ENCODE results near the gene FOSL1. TPM values are rescaled to one million over a fixed set of nuclear protein-coding genes. Genes with fewer than 3 reads are reported as not detected.

The FOSL1 gene
- total and polyA plus RNA-seq, 2 of the 13 experiments (the other 11 are each of a cell fraction or from before 2014, with no cell fraction given) = 4.0 to 4.1 TPM

DNA sequence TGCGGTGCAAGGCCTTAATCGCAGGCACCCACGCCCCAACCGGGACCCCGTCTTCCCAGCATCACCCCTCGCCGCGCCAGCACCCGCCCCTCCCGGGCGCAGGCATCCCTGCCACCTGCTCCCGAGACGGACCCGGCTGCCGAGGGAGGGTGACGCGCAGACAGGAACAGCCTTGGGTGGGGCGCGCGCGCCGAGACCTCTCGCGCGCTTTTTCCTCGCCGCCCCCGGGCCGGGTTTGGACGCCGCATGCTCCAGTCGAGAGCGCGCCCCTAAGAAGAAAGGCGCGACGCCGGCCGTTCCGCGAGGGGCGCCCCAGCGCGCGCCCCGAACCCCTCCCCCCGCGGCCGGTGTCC lies 42.7 kb downstream of the FOSL1 start (continued):
- TF ChIP-seq, protein P1, sequence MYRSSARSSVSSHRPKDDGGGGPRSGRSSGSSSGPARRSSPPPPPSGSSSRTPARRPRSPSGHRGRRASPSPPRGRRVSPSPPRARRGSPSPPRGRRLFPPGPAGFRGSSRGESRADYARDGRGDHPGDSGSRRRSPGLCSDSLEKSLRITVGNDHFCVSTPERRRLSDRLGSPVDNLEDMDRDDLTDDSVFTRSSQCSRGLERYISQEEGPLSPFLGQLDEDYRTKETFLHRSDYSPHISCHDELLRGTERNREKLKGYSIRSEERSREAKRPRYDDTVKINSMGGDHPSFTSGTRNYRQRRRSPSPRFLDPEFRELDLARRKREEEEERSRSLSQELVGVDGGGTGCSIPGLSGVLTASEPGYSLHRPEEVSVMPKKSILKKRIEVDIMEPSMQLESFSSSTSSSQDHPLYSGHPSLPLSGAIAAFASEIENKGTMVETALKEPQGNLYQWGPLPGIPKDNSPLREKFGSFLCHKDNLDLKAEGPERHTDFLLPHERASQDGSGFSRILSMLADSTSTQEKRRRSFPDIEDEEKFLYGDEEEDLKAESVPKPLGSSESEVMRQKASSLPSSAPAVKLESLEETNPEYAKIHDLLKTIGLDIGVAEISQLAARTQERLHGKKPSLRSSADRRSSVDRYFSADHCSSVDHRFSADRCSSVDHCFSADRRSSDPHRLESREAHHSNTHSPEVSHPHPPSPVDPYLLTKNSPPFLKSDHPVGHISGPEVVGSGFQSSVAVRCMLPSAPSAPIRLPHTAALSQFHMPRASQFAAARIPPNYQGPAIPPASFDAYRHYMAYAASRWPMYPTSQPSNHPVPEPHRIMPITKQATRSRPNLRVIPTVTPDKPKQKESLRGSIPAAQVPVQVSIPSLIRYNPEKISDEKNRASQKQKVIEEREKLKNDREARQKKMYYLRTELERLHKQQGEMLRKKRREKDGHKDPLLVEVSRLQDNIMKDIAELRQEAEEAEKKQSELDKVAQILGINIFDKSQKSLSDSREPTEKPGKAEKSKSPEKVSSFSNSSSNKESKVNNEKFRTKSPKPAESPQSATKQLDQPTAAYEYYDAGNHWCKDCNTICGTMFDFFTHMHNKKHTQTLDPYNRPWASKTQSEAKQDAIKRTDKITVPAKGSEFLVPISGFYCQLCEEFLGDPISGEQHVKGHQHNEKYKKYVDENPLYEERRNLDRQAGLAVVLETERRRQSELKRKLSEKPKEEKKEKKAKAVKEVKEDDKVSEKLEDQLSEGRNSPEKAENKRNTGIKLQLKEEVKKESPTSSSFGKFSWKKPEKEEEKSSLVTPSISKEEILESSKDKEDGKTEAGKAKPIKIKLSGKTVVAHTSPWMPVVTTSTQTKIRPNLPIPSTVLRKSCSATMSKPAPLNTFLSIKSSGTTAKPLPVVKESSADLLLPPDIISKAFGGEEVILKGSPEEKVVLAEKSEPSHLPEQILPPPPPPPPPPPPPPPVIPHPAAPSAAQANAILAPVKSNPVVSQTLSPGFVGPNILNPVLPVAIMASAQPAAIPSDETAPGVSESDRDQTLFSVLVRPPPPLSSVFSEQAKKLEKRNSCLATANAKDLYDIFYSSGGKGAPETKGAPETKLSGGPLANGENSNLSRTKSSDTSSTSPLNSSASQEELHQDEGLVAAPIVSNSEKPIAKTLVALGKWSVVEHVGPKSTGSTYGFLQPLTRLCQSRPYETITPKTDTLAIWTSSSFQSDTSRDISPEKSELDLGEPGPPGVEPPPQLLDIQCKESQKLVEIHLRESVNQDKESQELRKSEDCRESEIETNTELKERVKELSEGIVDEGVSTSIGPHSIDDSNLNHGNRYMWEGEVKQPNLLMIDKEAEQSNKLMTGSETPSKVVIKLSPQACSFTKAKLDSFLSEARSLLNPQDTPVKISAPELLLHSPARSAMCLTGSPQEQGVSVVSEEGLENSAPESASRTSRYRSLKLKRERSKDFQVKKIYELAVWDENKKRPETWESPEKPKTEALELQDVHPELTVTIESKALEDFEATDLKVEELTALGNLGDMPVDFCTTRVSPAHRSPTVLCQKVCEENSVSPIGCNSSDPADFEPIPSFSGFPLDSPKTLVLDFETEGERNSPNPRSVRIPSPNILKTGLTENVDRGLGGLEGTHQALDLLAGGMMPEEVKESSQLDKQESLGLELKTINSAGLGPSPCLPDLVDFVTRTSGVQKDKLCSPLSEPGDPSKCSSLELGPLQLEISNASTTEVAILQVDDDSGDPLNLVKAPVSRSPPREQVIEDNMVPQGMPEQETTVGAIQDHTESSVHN (CRISPR knock-in tag; IDR thresholded peaks at IDR 0.05) = no peak
- no peak for TF ChIP-seq ZNF451 (CRISPR knock-in tag; IDR thresholded peaks at IDR 0.05)
- no peak for TF ChIP-seq SRF (IDR thresholded peaks at IDR 0.05; ENCODE audit: low read depth, low read length)
- 0 out of 2 replicates have a peak, but pooled peaks have one; percentile 15 for TF ChIP-seq ZNF761 (CRISPR knock-in tag; conservative IDR thresholded peaks at IDR 0.05)
- no peak for TF ChIP-seq ZNF781 (CRISPR knock-in tag; IDR thresholded peaks at IDR 0.05; ENCODE audit: borderline replicate concordance, not compliant biosample characterization)
- TF ChIP-seq, protein P2, sequence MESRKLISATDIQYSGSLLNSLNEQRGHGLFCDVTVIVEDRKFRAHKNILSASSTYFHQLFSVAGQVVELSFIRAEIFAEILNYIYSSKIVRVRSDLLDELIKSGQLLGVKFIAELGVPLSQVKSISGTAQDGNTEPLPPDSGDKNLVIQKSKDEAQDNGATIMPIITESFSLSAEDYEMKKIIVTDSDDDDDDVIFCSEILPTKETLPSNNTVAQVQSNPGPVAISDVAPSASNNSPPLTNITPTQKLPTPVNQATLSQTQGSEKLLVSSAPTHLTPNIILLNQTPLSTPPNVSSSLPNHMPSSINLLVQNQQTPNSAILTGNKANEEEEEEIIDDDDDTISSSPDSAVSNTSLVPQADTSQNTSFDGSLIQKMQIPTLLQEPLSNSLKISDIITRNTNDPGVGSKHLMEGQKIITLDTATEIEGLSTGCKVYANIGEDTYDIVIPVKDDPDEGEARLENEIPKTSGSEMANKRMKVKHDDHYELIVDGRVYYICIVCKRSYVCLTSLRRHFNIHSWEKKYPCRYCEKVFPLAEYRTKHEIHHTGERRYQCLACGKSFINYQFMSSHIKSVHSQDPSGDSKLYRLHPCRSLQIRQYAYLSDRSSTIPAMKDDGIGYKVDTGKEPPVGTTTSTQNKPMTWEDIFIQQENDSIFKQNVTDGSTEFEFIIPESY (CRISPR knock-in tag; IDR thresholded peaks at IDR 0.05) = no peak
- TF ChIP-seq, protein P3, sequence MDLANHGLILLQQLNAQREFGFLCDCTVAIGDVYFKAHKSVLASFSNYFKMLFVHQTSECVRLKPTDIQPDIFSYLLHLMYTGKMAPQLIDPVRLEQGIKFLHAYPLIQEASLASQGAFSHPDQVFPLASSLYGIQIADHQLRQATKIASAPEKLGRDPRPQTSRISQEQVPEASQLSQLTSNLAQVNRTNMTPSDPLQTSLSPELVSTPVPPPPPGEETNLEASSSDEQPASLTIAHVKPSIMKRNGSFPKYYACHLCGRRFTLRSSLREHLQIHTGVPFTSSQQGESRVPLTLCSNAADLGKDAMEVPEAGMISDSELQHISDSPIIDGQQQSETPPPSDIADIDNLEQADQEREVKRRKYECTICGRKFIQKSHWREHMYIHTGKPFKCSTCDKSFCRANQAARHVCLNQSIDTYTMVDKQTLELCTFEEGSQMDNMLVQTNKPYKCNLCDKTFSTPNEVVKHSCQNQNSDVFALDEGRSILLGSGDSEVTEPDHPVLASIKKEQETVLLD (CRISPR knock-in tag; IDR thresholded peaks at IDR 0.05; ENCODE audit: low read depth) = no peak; the same call in 1 of the 2 replicates
- TF ChIP-seq, protein P4, sequence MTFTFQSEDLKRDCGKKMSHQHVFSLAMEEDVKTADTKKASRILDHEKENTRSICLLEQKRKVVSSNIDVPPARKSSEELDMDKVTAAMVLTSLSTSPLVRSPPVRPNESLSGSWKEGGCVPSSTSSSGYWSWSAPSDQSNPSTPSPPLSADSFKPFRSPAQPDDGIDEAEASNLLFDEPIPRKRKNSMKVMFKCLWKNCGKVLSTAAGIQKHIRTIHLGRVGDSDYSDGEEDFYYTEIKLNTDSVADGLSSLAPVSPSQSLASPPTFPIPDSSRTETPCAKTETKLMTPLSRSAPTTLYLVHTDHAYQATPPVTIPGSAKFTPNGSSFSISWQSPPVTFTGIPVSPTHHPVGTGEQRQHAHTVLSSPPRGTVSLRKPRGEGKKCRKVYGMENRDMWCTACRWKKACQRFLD (CRISPR knock-in tag; IDR thresholded peaks at IDR 0.05; ENCODE audit: borderline replicate concordance) = no peak
- no peak for TF ChIP-seq ZNF883 (CRISPR knock-in tag; IDR thresholded peaks at IDR 0.05; ENCODE audit: not compliant biosample characterization)
- TF ChIP-seq, protein P5, sequence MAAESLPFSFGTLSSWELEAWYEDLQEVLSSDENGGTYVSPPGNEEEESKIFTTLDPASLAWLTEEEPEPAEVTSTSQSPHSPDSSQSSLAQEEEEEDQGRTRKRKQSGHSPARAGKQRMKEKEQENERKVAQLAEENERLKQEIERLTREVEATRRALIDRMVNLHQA (CRISPR knock-in tag; IDR thresholded peaks at IDR 0.05) = no peak
- TF ChIP-seq ZFP62 (CRISPR knock-in tag; IDR thresholded peaks at IDR 0.05) = no peak
- TF ChIP-seq ASH2L (IDR thresholded peaks at IDR 0.05; ENCODE audit: insufficient read length, low read depth, low read length) = no peak
- TF ChIP-seq PHF5A (CRISPR knock-in tag; IDR thresholded peaks at IDR 0.05; ENCODE audit: low read depth, unreplicated experiment) = no peak
- TF ChIP-seq SPEN (CRISPR knock-in tag; IDR thresholded peaks at IDR 0.05; ENCODE audit: low read depth) = no peak
- peak; percentile 43; the same call in 1 of the 2 replicates for TF ChIP-seq KDM5A (IDR thresholded peaks at IDR 0.05; ENCODE audit: borderline replicate concordance, low read length)
- no peak for TF ChIP-seq CHD2 (IDR thresholded peaks at IDR 0.05; ENCODE audit: low read depth, low read length)
- no peak for TF ChIP-seq MBNL3 (CRISPR knock-in tag; conservative IDR thresholded peaks at IDR 0.05)
